ENCODE measurements around the gene EEFSEC.

DNA sequence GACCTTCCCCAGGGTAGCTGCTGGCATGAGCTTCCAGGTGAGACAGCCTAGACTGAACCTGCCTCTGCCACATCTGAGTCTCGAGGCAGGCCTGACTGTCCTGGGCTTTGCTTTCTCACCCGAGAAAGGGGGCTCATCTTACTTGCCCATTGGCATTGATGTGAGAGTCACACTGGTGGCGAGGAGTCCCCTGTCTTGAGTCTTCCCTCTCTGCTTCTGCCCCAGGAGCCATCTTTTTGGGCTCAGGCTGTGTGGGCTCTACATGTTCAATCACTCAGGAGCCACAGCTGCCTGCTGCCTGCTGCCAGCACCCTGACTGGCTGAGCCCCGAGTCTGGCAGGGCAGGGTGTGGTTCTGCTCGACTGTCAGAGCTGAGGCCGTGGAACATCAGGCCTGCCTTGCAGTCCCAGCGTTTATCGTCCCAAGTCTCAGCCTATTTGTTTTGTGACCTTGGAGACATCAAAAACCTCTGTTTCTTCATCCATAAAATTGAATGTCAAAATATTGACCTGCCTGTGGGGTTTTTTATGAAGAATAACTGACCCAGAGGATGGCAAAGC is 180.9 kb downstream of the EEFSEC start:
- TF ChIP-seq MYC (IDR thresholded peaks at IDR 0.05; ENCODE audit: low read depth, low read length) = no peak
- TF ChIP-seq POLR2A (IDR thresholded peaks at IDR 0.05; ENCODE audit: extremely low read depth, insufficient read length) = no peak

All from NB4 (cell line).